HEK293 (cell line): ENCODE measurements around the gene SOX5.

ENCODE experiments used
- CTCF ChIA-PET: fragments of 350-600 bp; formaldehyde crosslinking; extraction: SDS; loops from one replicate; lab custom pipeline; 2021; ENCODE audit warnings: antibody characterized with exemption; lab: Yijun Ruan, JAX
- POLR2A ChIA-PET: fragments of 300-600 bp; formaldehyde crosslinking; extraction: SDS; loops from one replicate; lab custom pipeline; 2020; ENCODE audit warnings: antibody characterized with exemption, inconsistent platforms; lab: Yijun Ruan, JAX
- H3K27ac ChIP-seq: fragments of 200-500 bp; sonication (Bioruptor generic); 2 replicates; pipeline ENCODE4 v1.5.1; 2014; ENCODE audit warnings: low read depth, low read length, control low read depth, inconsistent platforms; ENCODE audit errors: extremely low read depth
- H3K36me3 ChIP-seq, 2 experiments: fragments of 200-500 bp in 1 of 2; sonication (Bioruptor generic) in 1 of 2; 1 replicate in 1 of 2; 2 replicates in 1 of 2; pipeline ENCODE4 v1.5.1; 2014 to 2017; ENCODE audit warnings: inconsistent platforms in 2 of 2, low read length in 2 of 2; ENCODE audit not compliant: control insufficient read depth in 2 of 2, insufficient read depth in 1 of 2
- H3K4me1 ChIP-seq: fragments of 200-500 bp; sonication (Bioruptor generic); 2 replicates; pipeline ENCODE4 v1.5.1; 2014; ENCODE audit warnings: mild to moderate bottlenecking, low read length, inconsistent platforms; ENCODE audit not compliant: control insufficient read depth, insufficient read depth
- H3K4me3 ChIP-seq: 2 replicates; pipeline ENCODE4 v1.5.1; 2011; ENCODE audit warnings: low read depth, mild to moderate bottlenecking, control low read depth, low read length, moderate library complexity
- H3K9me3 ChIP-seq: fragments of 200-500 bp; sonication (Bioruptor generic); 2 replicates; pipeline ENCODE4 v1.5.1; 2014; ENCODE audit warnings: low read depth, low read length, inconsistent platforms; ENCODE audit not compliant: control insufficient read depth, insufficient read depth
- BCL11A ChIP-seq: fragments of 450-650 bp; formaldehyde crosslinking; IDR thresholded peaks from 2 replicates; pipeline ENCODE4 v1.5.1; 2016; ENCODE audit warnings: low read depth, missing biosample characterization, missing genetic modification characterization
- FEZF1 ChIP-seq: fragments of 450-650 bp; formaldehyde crosslinking; IDR thresholded peaks from 2 replicates; pipeline ENCODE4 v1.5.1; 2016; ENCODE audit warnings: missing biosample characterization, missing genetic modification characterization
- IKZF3 ChIP-seq: fragments of 450-650 bp; IDR thresholded peaks from 2 replicates; pipeline ENCODE4 v1.5.0; 2018; ENCODE audit warnings: missing biosample characterization, mild to moderate bottlenecking, missing genetic modification characterization, moderate library complexity
- KLF9 ChIP-seq: fragments of 450-650 bp; formaldehyde crosslinking; IDR thresholded peaks from 2 replicates; pipeline ENCODE4 v1.5.1; 2016; ENCODE audit warnings: missing biosample characterization, missing genetic modification characterization, low read depth
- SCRT1 ChIP-seq: fragments of 450-650 bp; formaldehyde crosslinking; IDR thresholded peaks from 2 replicates; pipeline ENCODE4 v1.5.1; 2016; ENCODE audit warnings: missing biosample characterization, missing genetic modification characterization, borderline replicate concordance
- ZEB2 ChIP-seq: fragments of 450-650 bp; formaldehyde crosslinking; IDR thresholded peaks from 2 replicates; pipeline ENCODE4 v1.5.1; 2016; ENCODE audit warnings: missing biosample characterization, missing genetic modification characterization
- ZNF10 ChIP-seq: fragments of 450-650 bp; formaldehyde crosslinking; IDR thresholded peaks from 2 replicates; pipeline ENCODE4 v1.5.1; 2017; ENCODE audit warnings: missing biosample characterization, missing genetic modification characterization
- ZNF26 ChIP-seq: fragments of 450-650 bp; formaldehyde crosslinking; IDR thresholded peaks from 2 replicates; pipeline ENCODE4 v1.5.1; 2016; ENCODE audit warnings: missing biosample characterization, missing genetic modification characterization
- ZNF341 ChIP-seq: fragments of 450-650 bp; formaldehyde crosslinking; IDR thresholded peaks from 2 replicates; pipeline ENCODE4; 2016; ENCODE audit warnings: low read depth, missing biosample characterization, missing genetic modification characterization
- ZNF350 ChIP-seq: fragments of 450-650 bp; formaldehyde crosslinking; IDR thresholded peaks from 2 replicates; pipeline ENCODE4 v1.5.0; 2017; ENCODE audit warnings: missing biosample characterization, mild to moderate bottlenecking, missing genetic modification characterization
- ZNF394 ChIP-seq: fragments of 450-650 bp; formaldehyde crosslinking; IDR thresholded peaks from 2 replicates; pipeline ENCODE4 v1.5.1; 2016; ENCODE audit warnings: missing biosample characterization, missing genetic modification characterization, mild to moderate bottlenecking, moderate library complexity, borderline replicate concordance
- ZNF555 ChIP-seq: fragments of 450-650 bp; formaldehyde crosslinking; conservative IDR thresholded peaks from 2 replicates; pipeline ENCODE4 v1.5.1; 2017; ENCODE audit warnings: missing biosample characterization, mild to moderate bottlenecking, missing genetic modification characterization, inconsistent platforms
- ZNF600 ChIP-seq: fragments of 450-650 bp; formaldehyde crosslinking; IDR thresholded peaks from 2 replicates; pipeline ENCODE4 v1.5.1; 2016; ENCODE audit warnings: missing biosample characterization, missing genetic modification characterization
- ZNF664 ChIP-seq: fragments of 450-650 bp; formaldehyde crosslinking; IDR thresholded peaks from 2 replicates; pipeline ENCODE4 v1.5.1; 2016; ENCODE audit warnings: missing biosample characterization, missing genetic modification characterization
- ZNF747 ChIP-seq: fragments of 450-650 bp; formaldehyde crosslinking; IDR thresholded peaks from 2 replicates; pipeline ENCODE4 v1.5.1; 2016; ENCODE audit warnings: missing biosample characterization, missing genetic modification characterization
- ZNF837 ChIP-seq: fragments of 450-650 bp; formaldehyde crosslinking; IDR thresholded peaks from 2 replicates; pipeline ENCODE4 v1.5.1; 2016; ENCODE audit warnings: missing biosample characterization, missing genetic modification characterization
- TF ChIP-seq, protein P1 (sequence below): fragments of 450-650 bp; formaldehyde crosslinking; conservative IDR thresholded peaks from 2 replicates; pipeline ENCODE4 v1.5.1; 2016; ENCODE audit warnings: low read depth, missing biosample characterization, missing genetic modification characterization
- TF ChIP-seq, protein P2 (sequence below): fragments of 450-650 bp; formaldehyde crosslinking; IDR thresholded peaks from 2 replicates; pipeline ENCODE4 v1.5.0; 2017; ENCODE audit warnings: missing biosample characterization, missing genetic modification characterization, borderline replicate concordance
- TF ChIP-seq, protein P3 (sequence below): fragments of 450-650 bp; formaldehyde crosslinking; IDR thresholded peaks from 2 replicates; pipeline ENCODE4 v1.5.1; 2016; ENCODE audit warnings: missing biosample characterization, missing genetic modification characterization, low read depth

SOX5 gene

GRCh38 chr12:23906329-23906728 lies 43.1 kb downstream of the SOX5 start:
- no peak overlapping the region for H3K4me3 ChIP-seq
- no peak overlapping the region for H3K27ac ChIP-seq
- no peaks in the 10 kb centered on the region for H3K4me1 ChIP-seq
- ChIA-PET POLR2A (no interaction called here), CTCF (interaction anchor here (0.7 kb wide), 1 partner anchor 10 kb away, joined by 3 read pairs; no protein-coding TSS in a partner anchor)
- TF ChIP-seq ZNF664 (tag by site-specific recombination) (no peak), FEZF1 (tag by site-specific recombination) (no peak), ZNF394 (no peak), ZNF10 (tag by site-specific recombination) (no peak), IKZF3 (tag by site-specific recombination) (no peak), ZNF600 (tag by site-specific recombination) (no peak), KLF9 (no peak), ZNF350 (tag by site-specific recombination) (no peak), ZNF555 (tag by site-specific recombination) (no peak), BCL11A (tag by site-specific recombination) (no peak), ZNF837 (tag by site-specific recombination) (no peak)
- TF ChIP-seq, protein P1, sequence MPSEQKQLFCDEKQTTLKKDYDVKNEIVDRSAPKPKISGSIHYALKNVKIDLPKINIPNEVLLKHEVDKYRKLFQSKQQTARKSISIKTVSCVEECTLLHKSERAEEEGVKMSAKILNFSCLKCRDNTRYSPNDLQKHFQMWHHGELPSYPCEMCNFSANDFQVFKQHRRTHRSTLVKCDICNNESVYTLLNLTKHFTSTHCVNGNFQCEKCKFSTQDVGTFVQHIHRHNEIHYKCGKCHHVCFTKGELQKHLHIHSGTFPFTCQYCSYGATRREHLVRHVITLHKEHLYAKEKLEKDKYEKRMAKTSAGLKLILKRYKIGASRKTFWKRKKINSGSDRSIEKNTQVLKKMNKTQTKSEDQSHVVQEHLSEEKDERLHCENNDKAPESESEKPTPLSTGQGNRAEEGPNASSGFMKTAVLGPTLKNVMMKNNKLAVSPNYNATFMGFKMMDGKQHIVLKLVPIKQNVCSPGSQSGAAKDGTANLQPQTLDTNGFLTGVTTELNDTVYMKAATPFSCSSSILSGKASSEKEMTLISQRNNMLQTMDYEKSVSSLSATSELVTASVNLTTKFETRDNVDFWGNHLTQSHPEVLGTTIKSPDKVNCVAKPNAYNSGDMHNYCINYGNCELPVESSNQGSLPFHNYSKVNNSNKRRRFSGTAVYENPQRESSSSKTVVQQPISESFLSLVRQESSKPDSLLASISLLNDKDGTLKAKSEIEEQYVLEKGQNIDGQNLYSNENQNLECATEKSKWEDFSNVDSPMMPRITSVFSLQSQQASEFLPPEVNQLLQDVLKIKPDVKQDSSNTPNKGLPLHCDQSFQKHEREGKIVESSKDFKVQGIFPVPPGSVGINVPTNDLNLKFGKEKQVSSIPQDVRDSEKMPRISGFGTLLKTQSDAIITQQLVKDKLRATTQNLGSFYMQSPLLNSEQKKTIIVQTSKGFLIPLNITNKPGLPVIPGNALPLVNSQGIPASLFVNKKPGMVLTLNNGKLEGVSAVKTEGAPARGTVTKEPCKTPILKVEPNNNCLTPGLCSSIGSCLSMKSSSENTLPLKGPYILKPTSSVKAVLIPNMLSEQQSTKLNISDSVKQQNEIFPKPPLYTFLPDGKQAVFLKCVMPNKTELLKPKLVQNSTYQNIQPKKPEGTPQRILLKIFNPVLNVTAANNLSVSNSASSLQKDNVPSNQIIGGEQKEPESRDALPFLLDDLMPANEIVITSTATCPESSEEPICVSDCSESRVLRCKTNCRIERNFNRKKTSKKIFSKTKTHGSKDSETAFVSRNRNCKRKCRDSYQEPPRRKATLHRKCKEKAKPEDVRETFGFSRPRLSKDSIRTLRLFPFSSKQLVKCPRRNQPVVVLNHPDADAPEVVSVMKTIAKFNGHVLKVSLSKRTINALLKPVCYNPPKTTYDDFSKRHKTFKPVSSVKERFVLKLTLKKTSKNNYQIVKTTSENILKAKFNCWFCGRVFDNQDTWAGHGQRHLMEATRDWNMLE (tag by site-specific recombination) = no peak
- no peaks in the 10 kb centered on the region for H3K9me3 ChIP-seq
- no peaks in the 10 kb centered on the region for H3K36me3 ChIP-seq

- Histone ChIP-seq H3K9me3 (no peaks in the 10 kb centered on the region), H3K36me3 (peaks cover 0 to 3% of the 10 kb centered on the region in 2 experiments; a peak in 1 of 3 replicates), H3K4me3 (no peak overlapping the region), H3K27ac (no peak overlapping the region)
- CTCF ChIA-PET = no interaction called here
- POLR2A ChIA-PET = interaction anchor here (0.6 kb wide), 1 partner anchor 597 kb away, joined by 3 read pairs; no protein-coding TSS in a partner anchor
- TF ChIP-seq ZNF26 (tag by site-specific recombination) (no peak), ZNF747 (tag by site-specific recombination) (no peak), ZEB2 (no peak), ZNF341 (no peak), SCRT1 (tag by site-specific recombination) (no peak)
- TF ChIP-seq, protein P2, sequence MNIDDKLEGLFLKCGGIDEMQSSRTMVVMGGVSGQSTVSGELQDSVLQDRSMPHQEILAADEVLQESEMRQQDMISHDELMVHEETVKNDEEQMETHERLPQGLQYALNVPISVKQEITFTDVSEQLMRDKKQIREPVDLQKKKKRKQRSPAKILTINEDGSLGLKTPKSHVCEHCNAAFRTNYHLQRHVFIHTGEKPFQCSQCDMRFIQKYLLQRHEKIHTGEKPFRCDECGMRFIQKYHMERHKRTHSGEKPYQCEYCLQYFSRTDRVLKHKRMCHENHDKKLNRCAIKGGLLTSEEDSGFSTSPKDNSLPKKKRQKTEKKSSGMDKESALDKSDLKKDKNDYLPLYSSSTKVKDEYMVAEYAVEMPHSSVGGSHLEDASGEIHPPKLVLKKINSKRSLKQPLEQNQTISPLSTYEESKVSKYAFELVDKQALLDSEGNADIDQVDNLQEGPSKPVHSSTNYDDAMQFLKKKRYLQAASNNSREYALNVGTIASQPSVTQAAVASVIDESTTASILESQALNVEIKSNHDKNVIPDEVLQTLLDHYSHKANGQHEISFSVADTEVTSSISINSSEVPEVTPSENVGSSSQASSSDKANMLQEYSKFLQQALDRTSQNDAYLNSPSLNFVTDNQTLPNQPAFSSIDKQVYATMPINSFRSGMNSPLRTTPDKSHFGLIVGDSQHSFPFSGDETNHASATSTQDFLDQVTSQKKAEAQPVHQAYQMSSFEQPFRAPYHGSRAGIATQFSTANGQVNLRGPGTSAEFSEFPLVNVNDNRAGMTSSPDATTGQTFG (tag by site-specific recombination) = no peak
- TF ChIP-seq, protein P3, sequence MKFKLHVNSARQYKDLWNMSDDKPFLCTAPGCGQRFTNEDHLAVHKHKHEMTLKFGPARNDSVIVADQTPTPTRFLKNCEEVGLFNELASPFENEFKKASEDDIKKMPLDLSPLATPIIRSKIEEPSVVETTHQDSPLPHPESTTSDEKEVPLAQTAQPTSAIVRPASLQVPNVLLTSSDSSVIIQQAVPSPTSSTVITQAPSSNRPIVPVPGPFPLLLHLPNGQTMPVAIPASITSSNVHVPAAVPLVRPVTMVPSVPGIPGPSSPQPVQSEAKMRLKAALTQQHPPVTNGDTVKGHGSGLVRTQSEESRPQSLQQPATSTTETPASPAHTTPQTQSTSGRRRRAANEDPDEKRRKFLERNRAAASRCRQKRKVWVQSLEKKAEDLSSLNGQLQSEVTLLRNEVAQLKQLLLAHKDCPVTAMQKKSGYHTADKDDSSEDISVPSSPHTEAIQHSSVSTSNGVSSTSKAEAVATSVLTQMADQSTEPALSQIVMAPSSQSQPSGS (tag by site-specific recombination) = no peak
- TF ChIP-seq, all 188 proteins: peak for 0
- no peaks in the 10 kb centered on the region for H3K4me1 ChIP-seq
Observed at GRCh38 chr12:23899434-23899833, 50.0 kb downstream of the SOX5 start.
